Esophagus squamous epithelium (tissue), 5 donors: Measurements from ENCODE around the gene NPHP4. TPM values are rescaled to one million over a fixed set of nuclear protein-coding genes. Genes with fewer than 3 reads are reported as not detected.
A peak's percentile ranks its signal among the peaks of the same experiment; 100 is the strongest.

Experiments used
- DNase-seq: peaks from one replicate; lab custom pipeline; 2025; lab: John Stamatoyannopoulos, UW
- H3K27ac ChIP-seq, 4 donors: fragments of 200-600 bp; sonication (generic); one replicate each; pipeline ENCODE4 v1.5.1; 2016 to 2019; ENCODE audit warnings: mild to moderate bottlenecking in 1 of 4
- H3K27me3 ChIP-seq, 4 donors: fragments of 200-600 bp; sonication (generic); 1 replicate in 3 of 4; 2 replicates in 1 of 4; pipeline versions ENCODE4 v1.5.1 to v1.6.0; 2017 to 2021; ENCODE audit warnings: antibody characterized with exemption in 1 of 4
- H3K36me3 ChIP-seq, 3 donors: fragments of 200-600 bp; sonication (generic); one replicate each; pipeline ENCODE4 v1.5.1; 2016 to 2019
- H3K4me1 ChIP-seq, 3 donors: fragments of 200-600 bp; sonication (generic); one replicate each; pipeline ENCODE4 v1.5.1; 2017 to 2019
- H3K4me3 ChIP-seq, 4 donors: fragments of 200-600 bp; sonication (generic); 1 replicate in 3 of 4; 2 replicates in 1 of 4; pipeline ENCODE4 v1.5.1; 2016 to 2019; ENCODE audit warnings: mild to moderate bottlenecking in 2 of 4, moderate library complexity in 1 of 4
- H3K9me3 ChIP-seq, 3 donors: fragments of 200-600 bp; sonication (generic); one replicate each; pipeline ENCODE4 v1.5.1; 2016 to 2019
- CTCF ChIP-seq, 6 experiments: fragments of 450-650 bp in 4 of 6; fragments of 200-600 bp in 2 of 6; sonication (generic) in 2 of 6; IDR thresholded peaks; one replicate each; pipeline ENCODE4 v1.5.1; 2016 to 2019; ENCODE audit warnings: antibody characterized with exemption in 6 of 6, mild to moderate bottlenecking in 4 of 6, moderate library complexity in 4 of 6
- POLR2A ChIP-seq, 4 donors: fragments of 450-650 bp; IDR thresholded peaks; one replicate each; pipeline ENCODE4 v1.6.1; 2017; ENCODE audit warnings: antibody characterized with exemption in 4 of 4, mild to moderate bottlenecking in 4 of 4, moderate library complexity in 3 of 4
- WGBS, 2 donors: methylation state at CpG; one replicate each; pipeline ENCODE4 v1.1.5; 2018; 5-methylcytosine and 5-hydroxymethylcytosine counted together
- intact Hi-C: fragments of 100-400 bp; cut with DNase I; formaldehyde crosslinking; loops from one replicate; pipeline ENCODE4 v1.15.0; 2022
- total RNA-seq, 4 donors: library from RNA; depleted of rRNA; stranded (reverse); fragments of >200 nt; gene quantifications; one replicate each; pipeline ENCODE4 v1.1.0, GENCODE V29; 2016
- donor health status: DM: yes; HTN: yes; CAD: no.

The NPHP4 gene
- total RNA-seq, 4 donors from 2014 or later = 2.4 to 8.8 (median 5.3) TPM

GRCh38 chr1:5981009-5981380, 11.2 kb downstream of the NPHP4 start:
- 64 to 67% methylated on average over 8 of the region's 8 CpGs for WGBS, 2 donors
- Histone ChIP-seq H3K4me3 (no peak overlapping the region), H3K4me1 (peaks cover 0 to 6% (median 0%) of the 10 kb centered on the region in 3 donors), H3K36me3 (peaks cover 0 to 34% (median 0%) of the 10 kb centered on the region in 3 donors), H3K27ac (no peak overlapping the region), H3K27me3 (no peaks in the 10 kb centered on the region), H3K9me3 (no peaks in the 10 kb centered on the region)
- intact Hi-C loops = no loop called here
- no peak for TF ChIP-seq CTCF (IDR thresholded peaks at IDR 0.05)
- TF ChIP-seq POLR2A (IDR thresholded peaks at IDR 0.05) = no peak
- no peak for DNase-seq

GRCh38 chr1:5980314-5981008, 11.8 kb downstream of the NPHP4 start:
- Histone ChIP-seq H3K4me3 (no peak overlapping the region), H3K27me3 (no peaks in the 10 kb centered on the region), H3K36me3 (peaks cover 0 to 39% (median 0%) of the 10 kb centered on the region in 3 donors), H3K27ac (no peak overlapping the region), H3K4me1 (peaks cover 0 to 6% (median 0%) of the 10 kb centered on the region in 3 donors), H3K9me3 (no peaks in the 10 kb centered on the region)
- intact Hi-C loops = no loop called here
- TF ChIP-seq POLR2A (IDR thresholded peaks at IDR 0.05) = no peak
- peak in 1 of 6 experiments; percentile 10 for TF ChIP-seq CTCF (IDR thresholded peaks at IDR 0.05)
- 71 to 73% methylated on average over 20 of the region's 20 CpGs for WGBS, 2 donors
- DNase-seq = no peak

GRCh38 chr1:5979536-5980313, 12.5 kb downstream of the NPHP4 start:
- TF ChIP-seq POLR2A (IDR thresholded peaks at IDR 0.05) (no peak), CTCF (IDR thresholded peaks at IDR 0.05) (no peak)
- Histone ChIP-seq H3K9me3 (no peaks in the 10 kb centered on the region), H3K27ac (no peak overlapping the region), H3K4me1 (peaks cover 0 to 6% (median 0%) of the 10 kb centered on the region in 3 donors), H3K27me3 (no peaks in the 10 kb centered on the region), H3K36me3 (peaks cover 0 to 35% (median 0%) of the 10 kb centered on the region in 3 donors), H3K4me3 (no peak overlapping the region)
- no peak for DNase-seq
- intact Hi-C loops = no loop called here
- WGBS, 2 donors = 87 to 94% methylated on average over 10 to 11 of the region's 16 CpGs

- DNase-seq = no peak
- Histone ChIP-seq H3K9me3 (no peaks in the 10 kb centered on the region), H3K27me3 (no peaks in the 10 kb centered on the region), H3K27ac (no peak overlapping the region), H3K4me1 (peaks cover 0 to 6% (median 0%) of the 10 kb centered on the region in 3 donors), H3K4me3 (no peak overlapping the region), H3K36me3 (peaks cover 0 to 22% (median 0%) of the 10 kb centered on the region in 3 donors)
- intact Hi-C loops = no loop called here
- TF ChIP-seq CTCF (IDR thresholded peaks at IDR 0.05) (no peak), POLR2A (IDR thresholded peaks at IDR 0.05) (no peak)
- WGBS, 2 donors = 68 to 92% methylated on average over 5 to 6 of the region's 7 CpGs
Measured at GRCh38 chr1:5978452-5978851, 13.8 kb downstream of the NPHP4 start.
